C4-2B (cell line): ENCODE data around the gene PCDHGC3.

Source experiments
- CTCF ChIP-seq: fragments of 450-650 bp; conservative IDR thresholded peaks from 2 replicates; pipeline ENCODE4 v1.5.1; 2017; ENCODE audit warnings: mild to moderate bottlenecking
- ZFX ChIP-seq: fragments of 450-650 bp; IDR thresholded peaks from 2 replicates; pipeline ENCODE4 v1.6.1; 2017

GRCh38 chr5:141441571-141442170, 34.1 kb upstream of the PCDHGC3 start:
- no peak for TF ChIP-seq CTCF
- TF ChIP-seq ZFX = no peak
